ENCODE measurements around the gene ZNRF2. TPM values are rescaled to one million over a fixed set of nuclear protein-coding genes. Genes with fewer than 3 reads are reported as not detected.

ZNRF2 gene
- total RNA-seq (10 to 100 TPM in 6 of 7 donors, 1 to 10 TPM in 1; 9.8 to 24.8 (median 12.1) TPM), polyA plus RNA-seq (1 to 10 TPM; 3.0 to 8.6 TPM)
- long read RNA-seq, donor 1, partial matches to known transcripts: 0 of 1 reads
- long read RNA-seq, donor 1, other reads (novel, unspliced or antisense): 1 of 1 reads
- long read RNA-seq, donor 2, transcript ZNRF2-201 (5 exons, 3,460 nt): major isoform, 14 of 34 reads
- long read RNA-seq, donor 2, partial matches to known transcripts: 20 of 34 reads
- long read RNA-seq, donor 2, other reads (novel, unspliced or antisense): 0 of 34 reads
- long read RNA-seq, donor 3, transcript ZNRF2-201 (5 exons, 3,460 nt): major isoform, 18 of 23 reads
- long read RNA-seq, donor 3, partial matches to known transcripts: 0 of 23 reads
- long read RNA-seq, donor 3, other reads (novel, unspliced or antisense): 5 of 23 reads

DNA sequence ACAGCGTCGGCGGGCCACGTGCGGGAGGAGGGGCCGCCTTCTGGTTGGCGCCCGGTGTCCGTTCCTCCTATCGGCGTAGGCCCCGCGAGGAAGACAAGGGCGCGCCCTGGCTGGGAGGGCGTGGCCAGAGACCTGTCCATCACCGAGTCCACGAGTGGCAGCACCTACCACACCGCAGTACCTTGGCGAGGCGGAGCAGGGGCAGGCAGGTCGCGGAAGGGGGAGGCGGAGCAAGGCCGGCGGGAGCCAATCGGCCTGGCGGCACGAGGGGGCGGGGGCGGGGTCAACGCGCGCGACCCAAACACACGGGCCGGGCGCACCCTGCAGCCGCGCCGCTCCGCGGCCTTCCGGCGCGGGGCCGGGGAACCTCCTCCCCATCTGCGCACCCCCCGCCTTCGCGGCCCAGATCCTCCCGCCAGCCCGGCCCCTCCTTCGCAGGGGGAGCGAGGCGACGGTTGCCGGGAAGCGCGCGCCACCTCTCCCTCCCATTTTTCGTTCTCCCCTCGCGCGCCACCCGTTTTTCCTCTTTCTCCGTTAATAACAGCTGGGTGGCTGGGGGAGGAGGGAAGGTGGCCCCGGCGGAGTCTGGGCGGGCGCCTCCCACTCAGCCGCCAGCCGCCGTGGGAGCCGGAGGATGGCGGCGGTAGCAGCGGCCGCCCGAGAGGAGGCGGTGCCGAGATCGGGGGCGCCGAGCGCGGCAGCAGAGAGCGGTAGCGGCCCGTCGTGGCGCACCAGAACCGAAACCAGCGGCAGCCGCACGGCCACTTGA lies at the start of gene ZNRF2:
TSS of gene ZNRF2 (plus strand) at position 300 of the 769 bp plus-strand sequence. CDS start 761 bp downstream, outside the sequence.
- Histone ChIP-seq H3K27ac (peak within 1 kb of the TSS; percentile 99 to 100), H3K27me3 (no peaks in the 10 kb centered on the region), H3K9me3 (no peaks in the 10 kb centered on the region), H3K4me3 (peak within 1 kb of the TSS; percentile 57), H3K36me3 (no peaks in the 10 kb centered on the region), H3K4me1 (ENCODE audit: insufficient read depth) (no peaks in the 10 kb centered on the region)
- intact Hi-C loops (cut with DNase I): loop anchor here in 1 of 4 donors (10.0 kb wide), 1 partner anchor 120 kb away; no protein-coding TSS in a partner anchor
- DNase-seq: peak; percentile 98 to 99 (median 98)
- WGBS, 3 donors: 0 to 1% (median 0%) methylated on average over 64 to 96 of the region's 96 CpGs
- TF ChIP-seq EP300 (IDR thresholded peaks at IDR 0.05) (peak; percentile 59), POLR2A (IDR thresholded peaks at IDR 0.05) (peak; percentile 70)
- TF ChIP-seq, protein P1, sequence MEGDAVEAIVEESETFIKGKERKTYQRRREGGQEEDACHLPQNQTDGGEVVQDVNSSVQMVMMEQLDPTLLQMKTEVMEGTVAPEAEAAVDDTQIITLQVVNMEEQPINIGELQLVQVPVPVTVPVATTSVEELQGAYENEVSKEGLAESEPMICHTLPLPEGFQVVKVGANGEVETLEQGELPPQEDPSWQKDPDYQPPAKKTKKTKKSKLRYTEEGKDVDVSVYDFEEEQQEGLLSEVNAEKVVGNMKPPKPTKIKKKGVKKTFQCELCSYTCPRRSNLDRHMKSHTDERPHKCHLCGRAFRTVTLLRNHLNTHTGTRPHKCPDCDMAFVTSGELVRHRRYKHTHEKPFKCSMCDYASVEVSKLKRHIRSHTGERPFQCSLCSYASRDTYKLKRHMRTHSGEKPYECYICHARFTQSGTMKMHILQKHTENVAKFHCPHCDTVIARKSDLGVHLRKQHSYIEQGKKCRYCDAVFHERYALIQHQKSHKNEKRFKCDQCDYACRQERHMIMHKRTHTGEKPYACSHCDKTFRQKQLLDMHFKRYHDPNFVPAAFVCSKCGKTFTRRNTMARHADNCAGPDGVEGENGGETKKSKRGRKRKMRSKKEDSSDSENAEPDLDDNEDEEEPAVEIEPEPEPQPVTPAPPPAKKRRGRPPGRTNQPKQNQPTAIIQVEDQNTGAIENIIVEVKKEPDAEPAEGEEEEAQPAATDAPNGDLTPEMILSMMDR (IDR thresholded peaks at IDR 0.05): peak; percentile 53 to 76 (median 67)

DNA sequence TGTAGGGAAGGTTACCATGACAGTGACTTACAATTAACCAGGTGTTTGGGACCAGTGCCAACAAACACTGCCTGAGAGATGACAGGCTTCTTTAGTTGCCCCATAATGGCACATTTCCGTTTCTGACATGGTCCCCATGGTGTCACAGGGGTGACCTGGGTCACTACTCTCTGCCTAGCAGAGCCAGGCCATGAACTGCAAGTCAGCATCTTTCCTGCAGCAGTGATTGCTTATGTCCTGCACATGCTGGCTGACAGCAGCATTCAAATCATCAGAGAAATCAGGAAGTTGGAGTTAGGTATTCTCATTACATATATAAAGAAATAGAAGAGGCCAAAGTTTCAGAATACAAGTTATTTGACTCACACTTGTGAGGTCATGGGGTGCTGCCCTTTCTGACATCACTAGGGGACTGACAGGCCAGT lies 47.1 kb upstream of the ZNRF2 start:
- no peaks in the 10 kb centered on the region for H3K27me3 ChIP-seq
- intact Hi-C loops (cut with DNase I): no loop called here
- H3K36me3 ChIP-seq: no peaks in the 10 kb centered on the region
- no peak for TF ChIP-seq EP300 (IDR thresholded peaks at IDR 0.05)
- TF ChIP-seq POLR2A (IDR thresholded peaks at IDR 0.05): no peak
- TF ChIP-seq, protein P1 (IDR thresholded peaks at IDR 0.05): no peak
- no peaks in the 10 kb centered on the region for H3K4me1 ChIP-seq (ENCODE audit: insufficient read depth)
- H3K27ac ChIP-seq: no peak overlapping the region
- 67 to 83% (median 70%) methylated on average over 1 of the region's 1 CpG for WGBS, 3 donors
- no peaks in the 10 kb centered on the region for H3K9me3 ChIP-seq
- DNase-seq: no peak
- no peak overlapping the region for H3K4me3 ChIP-seq

DNA sequence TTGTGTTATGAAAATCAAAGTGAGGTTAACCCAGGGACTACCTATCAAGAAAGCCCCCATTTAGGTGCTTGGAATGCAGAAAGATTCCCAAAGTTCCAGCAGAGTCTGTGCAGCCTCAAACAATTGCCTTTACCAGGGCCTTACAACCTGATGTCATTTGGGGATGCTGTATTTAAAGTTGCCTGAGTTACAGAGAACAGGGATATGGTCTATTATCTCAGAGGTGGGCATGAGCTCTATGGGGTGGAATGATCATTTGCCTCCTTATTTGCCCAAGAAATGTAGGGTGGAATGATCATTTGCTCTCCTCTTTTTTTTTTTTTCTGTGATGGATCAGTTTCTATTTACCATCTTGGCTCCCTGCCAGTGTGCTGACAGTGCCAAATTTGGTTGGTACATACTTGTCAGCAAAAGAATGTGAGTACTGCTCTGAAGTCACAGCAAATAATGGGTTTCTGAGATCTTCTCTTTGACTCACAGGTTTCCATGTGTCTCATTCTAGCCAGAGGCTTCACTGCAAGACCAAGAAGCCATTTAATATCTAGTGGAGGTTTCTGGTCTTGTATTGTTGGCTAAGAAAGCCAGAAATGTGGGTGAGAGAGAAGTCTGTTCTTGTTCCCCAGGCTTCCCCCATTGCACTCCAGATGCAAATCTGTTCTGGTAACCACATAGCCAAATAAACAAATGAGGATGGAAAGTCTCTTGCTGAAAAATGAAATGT lies 45.5 kb upstream of the ZNRF2 start:
- TF ChIP-seq POLR2A (IDR thresholded peaks at IDR 0.05): no peak
- TF ChIP-seq EP300 (IDR thresholded peaks at IDR 0.05): no peak
- TF ChIP-seq, protein P1 (IDR thresholded peaks at IDR 0.05): no peak
- no peaks in the 10 kb centered on the region for H3K36me3 ChIP-seq
- H3K4me1 ChIP-seq (ENCODE audit: insufficient read depth): no peaks in the 10 kb centered on the region
- intact Hi-C loops (cut with DNase I): no loop called here
- H3K27ac ChIP-seq: no peak overlapping the region
- H3K27me3 ChIP-seq: no peaks in the 10 kb centered on the region
- no peak for DNase-seq
- no peaks in the 10 kb centered on the region for H3K9me3 ChIP-seq
- no peak overlapping the region for H3K4me3 ChIP-seq

DNA sequence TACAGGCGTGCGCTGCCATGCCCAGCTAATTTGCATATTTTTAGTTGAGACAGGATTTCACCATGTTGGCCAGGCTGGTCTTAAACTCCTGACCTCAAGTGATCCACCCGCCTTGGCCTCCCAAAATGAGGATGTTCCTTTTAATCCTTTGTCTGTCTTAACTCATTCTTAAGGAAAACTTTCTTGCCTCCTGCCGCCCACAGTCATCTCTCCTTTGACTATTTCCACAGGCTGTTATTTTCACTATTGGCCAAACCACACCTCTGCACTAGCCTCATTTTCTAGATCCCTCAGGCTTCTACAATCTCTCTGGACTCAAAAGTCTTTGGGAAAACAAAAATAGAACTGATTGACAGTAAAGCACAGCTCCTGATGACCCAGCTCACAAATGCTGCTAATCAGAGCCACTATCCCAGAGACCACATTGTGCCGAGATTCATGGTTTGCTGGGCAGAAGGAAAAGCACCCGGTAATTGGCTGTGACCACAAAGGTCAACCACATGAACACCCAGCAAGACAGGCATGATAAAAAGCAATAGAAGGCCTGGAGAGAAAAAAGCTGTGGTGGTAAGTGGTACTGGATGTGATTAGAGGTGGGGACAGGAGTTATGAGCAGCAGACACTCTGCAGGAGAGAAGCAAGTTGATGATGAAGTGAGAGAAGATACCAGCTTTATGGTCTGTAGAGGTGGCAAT lies 44.1 kb upstream of the ZNRF2 start:
- Histone ChIP-seq H3K27me3 (no peaks in the 10 kb centered on the region), H3K4me1 (ENCODE audit: insufficient read depth) (no peaks in the 10 kb centered on the region), H3K9me3 (no peaks in the 10 kb centered on the region), H3K4me3 (no peak overlapping the region), H3K27ac (no peak overlapping the region), H3K36me3 (no peaks in the 10 kb centered on the region)
- intact Hi-C loops (cut with DNase I): no loop called here
- TF ChIP-seq, protein P1 (IDR thresholded peaks at IDR 0.05): no peak
- TF ChIP-seq EP300 (IDR thresholded peaks at IDR 0.05) (no peak), POLR2A (IDR thresholded peaks at IDR 0.05) (no peak)
- WGBS, 3 donors: 74 to 81% (median 80%) methylated on average over 6 of the region's 6 CpGs
- DNase-seq: no peak

Data from ovary (tissue), 10 donors.